ENCODE data around the gene PHACTR3. TPM values are rescaled to one million over a fixed set of nuclear protein-coding genes. Genes with fewer than 3 reads are reported as not detected.

Gene PHACTR3
- total RNA-seq, 1 donor from 2014 or later, result 1.4 TPM

DNA sequence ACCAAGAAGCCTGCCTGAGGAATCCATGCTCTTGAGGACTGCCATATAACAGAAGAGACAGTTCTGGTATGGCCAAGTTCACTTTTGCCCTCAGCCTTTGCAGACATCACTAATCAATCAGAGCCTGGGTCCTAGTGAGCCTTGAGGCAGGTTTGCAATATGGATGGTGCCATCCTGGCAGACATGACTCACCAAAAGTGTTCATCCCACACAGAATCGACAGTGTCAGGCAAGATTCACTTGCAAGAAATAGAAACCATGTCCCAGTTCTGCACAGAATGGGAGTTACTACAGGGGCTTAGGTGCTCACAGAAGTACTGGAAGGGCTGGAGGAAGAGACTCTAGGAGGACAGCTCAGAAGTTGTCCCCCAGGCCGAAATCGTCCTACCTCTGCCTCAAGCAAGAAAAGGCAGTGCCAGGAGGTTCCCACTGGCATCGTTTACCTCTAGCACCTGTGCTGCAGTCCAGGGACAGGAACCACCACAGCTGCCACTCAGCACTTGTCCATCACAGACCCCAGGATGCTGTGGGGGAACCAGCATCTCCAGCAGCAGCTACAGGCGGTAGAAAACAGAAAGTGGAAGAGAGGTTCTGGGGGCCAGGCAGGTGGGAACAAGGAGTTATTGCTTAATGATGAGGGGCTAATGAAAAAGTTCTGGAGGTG, 42.6 kb upstream of the PHACTR3 start:
- no peaks in the 10 kb centered on the region for H3K9me3 Mint-ChIP-seq
- H3K27ac ChIP-seq, result no peak overlapping the region
- H3K79me2 ChIP-seq (ENCODE audit: low read depth), result no peaks in the 10 kb centered on the region
- peaks cover 10% of the 10 kb centered on the region for H3K27me3 Mint-ChIP-seq (ENCODE audit: insufficient read depth, low read depth)
- H3F3A ChIP-seq (ENCODE audit: low read depth), result no peaks in the 10 kb centered on the region
- no peaks in the 10 kb centered on the region for H3K4me1 Mint-ChIP-seq
- no peak overlapping the region for H2AFZ ChIP-seq (replicated peaks)
- no peaks in the 10 kb centered on the region for H3K36me3 ChIP-seq
- no peak overlapping the region for H3K9ac ChIP-seq
- peaks cover 39% of the 10 kb centered on the region for H3K27me3 ChIP-seq
- no peak overlapping the region for H3K4me3 Mint-ChIP-seq
- no peaks in the 10 kb centered on the region for H3K4me1 ChIP-seq
- no peaks in the 10 kb centered on the region for H3K9me3 ChIP-seq (ENCODE audit: low read depth)
- H3K4me2 ChIP-seq, result no peak overlapping the region
- no peaks in the 10 kb centered on the region for H3K36me3 Mint-ChIP-seq
- DNase-seq (ENCODE audit: low spot score), result no peak
- TF ChIP-seq CTCF (IDR thresholded peaks at IDR 0.05) (no peak), EZH2 (IDR thresholded peaks at IDR 0.05) (no peak), EZH2phosphoT487 (IDR thresholded peaks at IDR 0.05) (no peak)
- no peaks in the 10 kb centered on the region for H4K20me1 ChIP-seq (ENCODE audit: low read depth)
- no peak overlapping the region for H3K4me3 ChIP-seq
- no peak overlapping the region for H3K27ac Mint-ChIP-seq

- Mint-ChIP-seq H3K4me3 (no peak overlapping the region), H3K9me3 (no peaks in the 10 kb centered on the region), H3K4me1 (no peaks in the 10 kb centered on the region), H3K27ac (no peak overlapping the region), H3K36me3 (no peaks in the 10 kb centered on the region), H3K27me3 (ENCODE audit: insufficient read depth, low read depth) (peaks cover 10% of the 10 kb centered on the region)
- Histone ChIP-seq H2AFZ (replicated peaks) (no peak overlapping the region), H3K4me1 (no peaks in the 10 kb centered on the region), H3K36me3 (no peaks in the 10 kb centered on the region), H3K4me2 (no peak overlapping the region), H3F3A (ENCODE audit: low read depth) (no peaks in the 10 kb centered on the region), H4K20me1 (ENCODE audit: low read depth) (no peaks in the 10 kb centered on the region), H3K79me2 (ENCODE audit: low read depth) (no peaks in the 10 kb centered on the region), H3K9ac (no peak overlapping the region), H3K9me3 (ENCODE audit: low read depth) (no peaks in the 10 kb centered on the region), H3K27me3 (peaks cover 49% of the 10 kb centered on the region), H3K27ac (no peak overlapping the region), H3K4me3 (no peak overlapping the region)
- no peak for DNase-seq (ENCODE audit: low spot score)
- TF ChIP-seq EZH2phosphoT487 (IDR thresholded peaks at IDR 0.05) (no peak), CTCF (IDR thresholded peaks at IDR 0.05) (no peak), EZH2 (IDR thresholded peaks at IDR 0.05) (no peak)
These were observed 40.2 kb upstream of the PHACTR3 start for GRCh38 chr20:59564171-59564570.

DNA sequence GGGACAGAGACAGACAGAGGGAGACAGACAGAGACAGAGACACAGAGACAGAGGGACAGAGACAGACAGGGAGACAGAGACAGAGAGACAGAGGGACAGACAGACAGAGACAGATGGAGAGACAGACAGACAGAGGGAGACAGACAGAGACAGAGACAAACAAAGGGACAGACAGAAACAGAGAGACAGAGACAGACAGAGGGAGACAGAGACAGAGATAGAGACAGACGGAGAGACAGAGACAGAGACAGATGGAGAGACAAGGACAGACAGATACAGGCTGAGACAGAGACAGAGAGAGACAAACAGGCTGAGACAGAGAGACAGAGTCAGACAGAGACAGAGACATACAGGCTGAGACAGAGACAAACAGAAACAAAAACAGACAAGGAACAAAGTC, 39.4 kb upstream of the PHACTR3 start:
- Mint-ChIP-seq H3K4me3 (no peak overlapping the region), H3K27ac (no peak overlapping the region), H3K9me3 (no peaks in the 10 kb centered on the region), H3K36me3 (no peaks in the 10 kb centered on the region), H3K27me3 (ENCODE audit: insufficient read depth, low read depth) (peaks cover 14% of the 10 kb centered on the region), H3K4me1 (no peaks in the 10 kb centered on the region)
- no peak overlapping the region for H2AFZ ChIP-seq (replicated peaks)
- H3K4me3 ChIP-seq, result no peak overlapping the region
- no peaks in the 10 kb centered on the region for H3K4me1 ChIP-seq
- no peaks in the 10 kb centered on the region for H3K9me3 ChIP-seq (ENCODE audit: low read depth)
- H4K20me1 ChIP-seq (ENCODE audit: low read depth), result no peaks in the 10 kb centered on the region
- TF ChIP-seq EZH2phosphoT487 (IDR thresholded peaks at IDR 0.05) (no peak), CTCF (IDR thresholded peaks at IDR 0.05) (no peak), EZH2 (IDR thresholded peaks at IDR 0.05) (no peak)
- H3K4me2 ChIP-seq, result no peak overlapping the region
- H3K36me3 ChIP-seq, result no peaks in the 10 kb centered on the region
- H3K27ac ChIP-seq, result no peak overlapping the region
- no peaks in the 10 kb centered on the region for H3K79me2 ChIP-seq (ENCODE audit: low read depth)
- no peaks in the 10 kb centered on the region for H3F3A ChIP-seq (ENCODE audit: low read depth)
- H3K27me3 ChIP-seq, result peaks cover 57% of the 10 kb centered on the region
- DNase-seq (ENCODE audit: low spot score), result no peak
- no peak overlapping the region for H3K9ac ChIP-seq

Data from neural progenitor cell (in vitro differentiated cells).